GM21723 (cell line): ENCODE results near the gene SNCB.

Experiments used
- ATAC-seq: cut with Tn5 transposase; IDR thresholded peaks from one replicate; pipeline ENCODE4 v1.9.1; 2021; ENCODE audit warnings: mild to moderate bottlenecking, moderate library complexity; ENCODE audit not compliant: unreplicated experiment

The SNCB gene

DNA sequence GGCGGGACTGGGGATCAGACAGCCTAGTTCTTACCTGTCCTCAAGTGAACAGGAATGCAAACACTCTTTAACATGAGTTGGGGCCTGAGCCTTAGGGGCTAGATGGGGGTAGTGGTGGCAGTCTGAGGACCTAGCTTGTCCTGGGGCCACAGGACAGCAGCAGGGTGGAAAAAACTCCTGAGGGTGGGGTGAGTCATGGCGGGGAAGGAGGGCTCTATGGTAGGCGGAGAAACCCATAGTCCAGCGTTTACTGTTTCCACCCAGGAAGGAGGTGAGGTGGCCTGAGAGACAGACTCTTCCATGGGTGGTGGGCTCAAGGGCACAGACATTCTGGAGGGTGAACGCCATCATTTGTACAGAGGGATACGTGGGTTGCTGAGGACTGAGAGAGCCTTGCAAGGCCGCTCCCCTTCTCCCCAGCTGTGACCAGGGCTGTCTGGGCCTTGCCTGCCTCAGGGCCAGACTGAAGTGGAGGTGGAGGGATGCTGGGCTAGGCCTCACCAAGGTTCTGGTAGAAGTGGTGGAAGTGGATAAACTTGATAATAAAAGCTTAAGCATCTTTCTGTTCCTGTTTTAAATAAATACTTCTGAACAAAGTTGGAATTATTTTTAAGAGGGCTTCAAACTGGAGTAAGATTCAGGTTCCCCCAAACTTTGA is 15.8 kb upstream of the SNCB start:
- ATAC-seq, result no peak

GRCh38 chr5:176644878-176645670 is 14.7 kb upstream of the SNCB start:
- ATAC-seq, result no peak

DNA sequence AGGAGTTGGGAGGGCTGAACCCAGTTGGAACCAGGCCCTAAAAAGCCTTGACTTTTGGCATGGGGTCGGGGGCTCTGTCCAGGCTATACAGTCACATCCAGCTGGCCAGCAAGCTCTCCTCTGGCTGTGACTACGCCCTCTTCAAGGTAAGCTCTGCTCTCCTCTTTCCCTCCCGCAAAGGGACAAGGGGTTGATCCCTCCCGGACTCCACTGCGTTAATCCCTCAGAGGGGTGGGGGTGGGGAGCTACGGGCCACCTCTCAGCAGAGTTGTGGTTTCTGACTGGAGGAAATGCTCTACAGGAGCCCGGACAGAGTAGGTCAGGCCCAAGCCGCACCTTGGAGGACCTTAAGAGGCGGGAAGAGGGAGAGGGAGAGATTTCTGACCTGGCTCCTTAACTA is 14.0 kb upstream of the SNCB start:
- no peak for ATAC-seq

GRCh38 chr5:176643491-176644219 is 13.3 kb upstream of the SNCB start:
- no peak for ATAC-seq

DNA sequence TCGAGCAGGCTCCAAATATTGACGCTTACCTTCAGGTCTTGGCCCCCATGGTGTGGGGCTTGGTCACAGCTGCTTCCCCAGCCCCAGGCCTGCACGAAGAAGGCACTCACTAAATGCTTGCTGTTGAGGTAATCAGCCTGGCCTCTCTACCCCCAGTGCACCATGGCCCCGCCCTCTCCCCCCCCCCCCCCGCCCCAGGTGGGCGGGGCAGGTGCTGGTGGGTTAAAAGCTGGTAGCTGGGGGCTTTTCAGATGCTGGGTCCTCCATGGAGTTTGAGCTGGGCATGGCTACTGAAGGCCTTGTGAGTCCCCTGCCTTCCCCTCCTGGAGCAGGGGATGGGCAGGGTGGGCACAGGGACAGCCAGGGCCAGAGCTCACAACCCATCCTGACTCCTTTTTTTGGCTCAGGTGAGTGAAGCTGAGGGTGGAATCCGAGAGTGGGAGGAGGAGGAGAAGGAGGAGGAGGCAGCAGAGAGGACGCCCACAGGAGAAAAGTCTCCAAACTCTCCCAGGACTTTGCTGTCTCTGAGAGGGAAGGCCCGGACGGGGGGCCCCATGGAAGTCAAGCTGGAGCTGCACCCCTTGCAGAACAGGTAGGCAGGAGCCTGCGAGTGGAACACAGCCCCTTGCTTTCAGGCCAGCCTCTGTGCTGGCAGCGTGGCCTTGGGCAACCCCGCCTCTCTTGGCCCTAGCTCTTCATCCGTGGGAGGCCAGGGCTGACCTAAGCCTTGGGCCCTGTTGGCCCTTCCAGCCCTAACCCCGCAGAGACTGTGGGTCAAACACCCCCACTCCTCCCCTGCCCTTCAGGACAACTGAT is 12.5 kb upstream of the SNCB start:
- ATAC-seq, result no peak

- no peak for ATAC-seq
Measured at GRCh38 chr5:176640616-176641015, 10.3 kb upstream of the SNCB start.

- ATAC-seq, result no peak
Measured at GRCh38 chr5:176639981-176640380, 9.6 kb upstream of the SNCB start.

- ATAC-seq, result no peak
Measured at GRCh38 chr5:176639208-176639607, 8.9 kb upstream of the SNCB start.

DNA sequence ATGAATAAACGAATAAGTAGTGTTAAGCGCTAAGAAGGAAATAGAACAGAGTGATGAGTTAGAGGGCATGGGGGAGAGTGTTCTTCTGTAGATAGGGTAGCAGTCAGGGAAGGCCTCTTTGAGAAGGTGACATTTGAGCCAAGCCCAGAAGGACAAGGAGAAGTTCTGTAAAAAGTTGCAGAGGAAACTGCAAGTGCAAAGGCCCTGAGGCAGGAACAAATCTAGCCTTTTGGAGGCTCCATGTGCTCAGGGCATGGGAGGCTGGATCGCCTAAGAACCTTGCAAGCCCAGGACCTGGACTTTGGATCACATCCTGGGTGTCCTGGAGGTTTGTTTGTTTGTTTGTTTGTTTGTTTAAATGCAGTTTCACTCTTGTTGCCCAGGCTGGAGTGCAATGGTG is 8.1 kb upstream of the SNCB start:
- no peak for ATAC-seq

GRCh38 chr5:176637556-176637955 is 7.2 kb upstream of the SNCB start:
- no peak for ATAC-seq

GRCh38 chr5:176636426-176636825 is 6.1 kb upstream of the SNCB start:
- ATAC-seq, result no peak

DNA sequence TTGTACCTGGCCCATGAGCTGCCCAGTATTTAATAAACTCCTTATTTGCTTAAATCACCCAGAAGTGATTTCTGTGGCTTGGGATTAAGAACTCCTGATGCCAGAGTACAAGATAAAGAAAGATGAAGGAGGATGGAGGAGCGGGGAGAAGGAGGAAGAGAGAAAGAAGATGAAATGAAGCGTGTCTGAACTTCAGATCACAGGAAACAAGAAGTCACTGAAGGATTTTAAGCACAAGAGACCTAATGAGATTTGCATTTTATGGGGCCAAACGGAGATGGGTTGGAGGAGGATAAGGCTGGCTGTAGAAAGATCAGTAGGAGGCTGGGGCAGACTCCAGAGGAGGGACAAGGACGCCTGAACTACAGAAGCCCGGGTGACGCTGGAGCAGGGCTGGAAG is 3.3 kb upstream of the SNCB start:
- ATAC-seq, result no peak

DNA sequence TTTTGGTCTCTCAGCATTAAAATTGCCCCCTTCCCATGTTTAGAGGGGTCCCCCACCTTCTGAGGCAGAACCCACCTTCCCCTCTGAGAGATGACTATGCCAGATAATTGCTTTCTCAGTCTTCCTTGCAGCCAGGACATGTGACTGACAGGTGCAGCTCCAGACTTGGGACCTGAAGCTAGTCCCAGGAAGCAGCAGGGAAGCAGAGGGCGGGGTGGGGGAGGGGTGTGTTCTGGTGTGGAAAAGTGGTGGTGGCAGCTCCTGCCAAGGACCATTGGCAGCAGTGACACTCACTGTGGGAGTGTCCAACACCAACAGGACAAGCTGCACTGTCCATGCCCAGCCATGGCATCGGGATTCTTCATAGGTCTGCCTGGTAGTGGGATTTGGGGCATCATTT is 2.4 kb upstream of the SNCB start:
- ATAC-seq, result no peak

DNA sequence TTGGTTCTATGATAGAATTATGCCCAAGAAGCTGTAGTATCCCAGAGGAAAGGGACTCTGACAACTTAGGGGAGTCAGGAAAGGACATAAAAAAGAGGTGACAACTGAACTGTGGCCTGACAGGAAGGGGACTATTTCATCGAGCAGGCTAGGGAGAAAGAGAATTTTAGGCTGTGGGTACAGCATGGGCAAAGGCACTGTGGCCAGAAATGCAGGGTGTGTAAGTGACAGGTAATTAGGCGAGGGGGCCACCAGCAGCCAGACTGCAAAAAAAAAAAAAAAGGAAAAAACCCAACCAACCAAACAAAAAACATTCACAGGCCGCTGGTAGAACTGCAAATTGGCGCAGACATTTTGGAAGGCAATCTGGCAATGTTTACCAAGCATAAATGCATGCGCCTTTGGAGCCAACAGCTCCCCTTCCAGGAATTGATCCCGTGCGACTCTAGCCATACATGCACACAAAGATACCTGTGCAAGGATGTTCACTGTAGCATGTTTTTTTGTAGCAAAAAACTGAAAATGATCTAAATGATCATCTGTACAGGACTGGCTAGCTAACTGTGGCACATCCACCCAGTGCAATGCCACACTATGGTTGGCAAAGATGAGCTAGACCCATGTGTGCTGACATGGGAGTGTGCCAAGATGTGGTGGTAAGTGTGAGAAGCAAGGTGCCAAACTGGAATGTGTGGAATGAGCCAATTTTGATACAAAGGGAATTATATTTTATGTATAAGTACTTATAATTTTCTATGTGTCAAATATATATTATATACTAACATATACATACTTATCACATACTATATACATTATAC is 1.3 kb upstream of the SNCB start:
- no peak for ATAC-seq

DNA sequence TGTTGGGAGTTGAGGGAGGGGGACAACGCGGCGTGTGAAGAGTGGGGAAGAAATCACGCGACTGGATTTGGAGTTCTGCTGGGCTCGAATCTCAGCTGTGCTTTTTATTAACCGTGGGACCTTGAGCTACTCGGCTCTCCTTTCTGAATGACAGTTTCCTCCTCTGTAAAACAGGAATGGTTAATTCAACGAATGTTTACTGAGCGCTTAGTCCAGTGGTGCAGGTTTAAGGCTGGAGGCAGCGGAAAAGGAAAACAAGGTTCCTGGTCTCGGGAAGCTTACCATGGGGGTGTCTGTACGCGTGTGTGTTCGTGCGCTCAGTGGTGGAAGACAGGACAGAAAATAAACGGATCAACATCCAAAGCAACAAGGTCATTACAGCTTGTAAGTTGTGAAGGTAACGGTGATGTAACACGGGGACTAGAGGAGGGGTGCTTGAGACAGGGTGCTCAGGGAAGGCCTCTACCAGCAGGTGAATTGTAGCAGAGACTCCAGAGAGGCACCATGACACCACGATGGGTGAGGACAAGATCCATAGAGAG is 418 bp upstream of the SNCB start:
- no peak for ATAC-seq

GRCh38 chr5:176629317-176629852 is 949 bp downstream of the SNCB start:
- no peak for ATAC-seq

DNA sequence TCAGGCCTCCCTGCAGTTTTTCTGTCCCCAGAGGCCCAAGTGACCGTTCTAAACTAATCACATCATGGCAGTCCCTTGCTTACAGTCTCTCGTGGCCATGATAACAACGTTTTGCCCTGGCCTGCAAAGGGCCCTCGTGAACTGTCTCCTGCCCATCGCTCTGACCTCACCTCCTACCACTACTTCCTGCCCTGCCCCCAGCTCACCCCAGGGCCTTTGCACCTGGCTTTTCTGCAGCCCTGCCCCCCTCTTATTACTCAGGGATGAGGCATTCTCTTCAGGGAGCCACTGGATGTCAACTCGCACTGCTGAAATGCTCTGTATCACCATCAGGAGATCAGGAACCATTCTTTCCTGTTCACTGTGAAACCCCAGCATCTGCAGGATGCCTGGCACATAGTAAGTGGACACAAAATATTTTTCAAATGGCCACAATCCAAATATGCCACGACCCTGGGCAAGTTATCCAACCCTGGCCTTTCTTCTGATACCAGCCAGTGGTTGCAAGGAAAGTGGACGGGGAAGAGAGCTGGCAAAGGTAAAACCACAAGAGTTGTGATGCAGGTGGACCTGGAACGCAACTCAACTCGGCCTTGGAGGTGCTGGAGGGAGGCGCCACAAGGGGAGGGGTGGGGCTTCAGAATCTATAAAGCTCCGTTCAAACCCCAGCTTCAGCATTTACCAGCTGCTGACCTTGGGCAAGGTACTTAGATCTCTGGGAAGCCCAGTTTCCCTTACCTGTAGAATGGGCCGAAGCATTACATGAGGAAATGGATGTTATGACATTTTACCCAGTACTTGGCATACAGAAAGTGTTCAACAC is 1.7 kb downstream of the SNCB start:
- ATAC-seq, result no peak

DNA sequence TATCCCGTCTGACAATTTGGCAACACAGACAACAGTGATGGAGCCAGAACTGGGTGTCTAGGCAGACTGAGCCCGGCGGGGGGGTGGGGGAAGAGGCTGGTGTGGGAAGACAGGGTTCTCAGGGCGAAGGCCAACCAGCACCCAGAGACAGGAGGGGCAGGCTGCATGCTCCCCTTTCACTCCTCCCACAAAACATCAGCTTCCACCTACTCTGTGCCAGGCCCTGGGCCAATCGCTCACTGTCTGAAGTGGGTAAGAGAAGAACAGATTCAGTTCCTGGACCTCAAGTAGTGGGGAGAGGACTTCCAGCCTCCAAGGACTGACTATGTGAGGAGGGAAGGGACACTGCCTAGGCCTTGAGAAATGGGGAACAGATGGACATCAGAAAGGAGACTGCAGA is 2.8 kb downstream of the SNCB start:
- no peak for ATAC-seq

DNA sequence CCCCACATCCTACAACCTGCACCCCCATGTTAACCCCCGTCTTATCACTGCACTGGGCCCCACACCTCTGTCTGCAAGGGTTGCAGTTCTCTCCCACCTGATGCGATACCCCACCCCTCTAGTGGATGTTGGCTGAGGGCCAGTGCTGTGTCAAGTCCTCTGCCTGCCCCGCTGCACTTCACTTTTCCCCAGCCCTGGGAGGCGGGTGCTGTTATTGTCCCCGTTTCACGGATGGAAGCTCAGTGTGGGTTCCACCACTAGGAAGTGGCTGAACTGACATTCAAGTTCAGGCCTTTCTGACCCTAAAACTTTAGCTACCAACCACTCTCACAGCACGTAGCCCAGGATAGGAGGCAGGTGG is 3.5 kb downstream of the SNCB start:
- no peak for ATAC-seq
